Neural cell (in vitro differentiated cells): ENCODE data around the gene GMPR2. TPM values are rescaled to one million over a fixed set of nuclear protein-coding genes. Genes with fewer than 3 reads are reported as not detected.

ENCODE experiments used
- H2AFZ ChIP-seq: fragments of 200-600, 300-800 bp; sonication (generic), shearing (Covaris generic); 2 replicates; pipeline ENCODE4 v1.6.0; 2014; ENCODE audit warnings: low read depth, mild to moderate bottlenecking, antibody characterized with exemption, low read length, moderate library complexity
- H3F3A ChIP-seq: fragments of 200-600 bp; shearing (Covaris generic); 2 replicates; pipeline ENCODE4 v1.6.1; 2016; ENCODE audit warnings: mild to moderate bottlenecking, moderate library complexity, mixed read lengths, antibody characterized with exemption, low read length; ENCODE audit not compliant: insufficient read depth, poor library complexity, severe bottlenecking
- H3K27ac ChIP-seq: fragments of 200-600, 300-800 bp; sonication (generic), shearing (Covaris generic); 2 replicates; pipeline ENCODE4 v1.5.1; 2014; ENCODE audit warnings: mild to moderate bottlenecking, low read length, moderate library complexity
- H3K27me3 ChIP-seq: fragments of 300-800, 200-600 bp; sonication (generic), shearing (Covaris generic); 2 replicates; pipeline ENCODE4 v1.6.0; 2014; ENCODE audit warnings: mild to moderate bottlenecking, low read depth, low read length, moderate library complexity; ENCODE audit not compliant: insufficient read depth
- H3K36me3 ChIP-seq: fragments of 300-800, 200-600 bp; sonication (generic), shearing (Covaris generic); 2 replicates; pipeline ENCODE4 v1.5.1; 2014; ENCODE audit warnings: mild to moderate bottlenecking, antibody characterized with exemption, low read length, moderate library complexity; ENCODE audit not compliant: insufficient read depth
- H3K4me2 ChIP-seq: fragments of 300-800, 200-600 bp; sonication (generic), shearing (Covaris generic); 2 replicates; pipeline ENCODE4 v1.6.0; 2014; ENCODE audit warnings: mild to moderate bottlenecking, low read length
- H3K4me3 ChIP-seq: fragments of 300-800, 200-600 bp; sonication (generic), shearing (Covaris generic); 2 replicates; pipeline ENCODE4 v1.5.1; 2014; ENCODE audit warnings: mild to moderate bottlenecking, low read length, moderate library complexity
- H3K79me2 ChIP-seq: fragments of 200-600 bp; shearing (Covaris generic); replicated peaks from 2 replicates; pipeline ENCODE4 v1.6.0; 2014; ENCODE audit warnings: mild to moderate bottlenecking, low read length, moderate library complexity; ENCODE audit not compliant: insufficient read depth
- H3K9ac ChIP-seq: fragments of 300-800, 200-600 bp; sonication (generic), shearing (Covaris generic); 2 replicates; pipeline ENCODE4 v1.6.1; 2016; ENCODE audit warnings: mild to moderate bottlenecking, low read length, mixed read lengths
- H3K9me2 ChIP-seq: fragments of 200-600 bp; shearing (Covaris generic); 2 replicates; pipeline ENCODE4 v1.6.1; 2016; ENCODE audit warnings: mild to moderate bottlenecking, low read length, mixed read lengths; ENCODE audit not compliant: insufficient read depth
- H3K9me3 ChIP-seq: fragments of 200-600, 300-800 bp; sonication (generic), shearing (Covaris generic); 2 replicates; pipeline ENCODE4 v1.6.1; 2016; ENCODE audit warnings: mild to moderate bottlenecking, mixed run types, low read length, moderate library complexity, mixed read lengths
- H4K20me1 ChIP-seq: fragments of 200-600 bp; shearing (Covaris generic); 2 replicates; pipeline ENCODE4 v1.6.1; 2016; ENCODE audit warnings: mild to moderate bottlenecking, mixed run types; ENCODE audit not compliant: insufficient read depth
- EP300 ChIP-seq: fragments of 450-650 bp; conservative IDR thresholded peaks from 2 replicates; pipeline ENCODE4 v1.6.1; 2014; ENCODE audit warnings: antibody characterized with exemption, mild to moderate bottlenecking, moderate library complexity; ENCODE audit not compliant: poor library complexity, severe bottlenecking
- EZH2 ChIP-seq: fragments of 200-600, 300-800 bp; shearing (Covaris generic), sonication (generic); IDR thresholded peaks from 2 replicates; pipeline ENCODE4 v1.6.1; 2014; ENCODE audit warnings: antibody characterized with exemption, low read length, borderline replicate concordance, mild to moderate bottlenecking; ENCODE audit not compliant: insufficient read depth, poor library complexity, severe bottlenecking
- MXI1 ChIP-seq: fragments of 450-650 bp; conservative IDR thresholded peaks from 2 replicates; pipeline ENCODE4 v1.6.1; 2014; ENCODE audit warnings: antibody characterized with exemption, mild to moderate bottlenecking; ENCODE audit not compliant: poor library complexity, severe bottlenecking
- POLR2AphosphoS5 ChIP-seq: IDR thresholded peaks from 2 replicates; pipeline ENCODE4 v1.6.1; 2012
- RAD21 ChIP-seq: fragments of 450-650 bp; conservative IDR thresholded peaks from 2 replicates; pipeline ENCODE4 v1.6.1; 2014; ENCODE audit warnings: antibody characterized with exemption, mild to moderate bottlenecking, moderate library complexity
- SMC3 ChIP-seq: fragments of 450-650 bp; conservative IDR thresholded peaks from 2 replicates; pipeline ENCODE4 v1.6.1; 2014; ENCODE audit warnings: antibody characterized with exemption, mild to moderate bottlenecking, moderate library complexity; ENCODE audit not compliant: poor library complexity
- TAF1 ChIP-seq: IDR thresholded peaks from 2 replicates; pipeline ENCODE4 v1.6.1; 2012; ENCODE audit warnings: low read depth
- polyA plus RNA-seq: library from polyadenylated mRNA; depleted of rRNA; stranded (reverse); fragments of >200 nt; gene quantifications from 2 replicates; pipeline ENCODE4 v1.2.3, GENCODE V29; 2014
- TF ChIP-seq, protein P1 (sequence below): IDR thresholded peaks from 2 replicates; pipeline ENCODE4 v1.6.1; 2012; ENCODE audit warnings: borderline replicate concordance
- TF ChIP-seq, protein P2 (sequence below): fragments of 450-650 bp; IDR thresholded peaks from 2 replicates; pipeline ENCODE4 v1.5.1; 2014; ENCODE audit warnings: antibody characterized with exemption, mild to moderate bottlenecking, moderate library complexity; ENCODE audit not compliant: poor library complexity, severe bottlenecking

The GMPR2 gene
- polyA plus RNA-seq, 1 donor from 2014 or later: 132 TPM

- Histone ChIP-seq H3K4me2 (peak overlapping the region; percentile 84), H3K27me3 (no peaks in the 10 kb centered on the region), H3K9me2 (no peaks in the 10 kb centered on the region), H3F3A (no peaks in the 10 kb centered on the region), H3K4me3 (peak overlapping the region; percentile 92), H3K9ac (no peak overlapping the region), H3K9me3 (no peaks in the 10 kb centered on the region), H2AFZ (no peak overlapping the region), H3K27ac (no peak overlapping the region), H3K36me3 (no peaks in the 10 kb centered on the region), H3K79me2 (peaks cover 3% of the 10 kb centered on the region), H4K20me1 (peaks cover 4% of the 10 kb centered on the region)
- no peak for TF ChIP-seq SMC3
- no peak for TF ChIP-seq EP300
- no peak for TF ChIP-seq EZH2
- TF ChIP-seq MXI1: no peak
- no peak for TF ChIP-seq RAD21
- no peak for TF ChIP-seq POLR2AphosphoS5
- TF ChIP-seq, protein P1, sequence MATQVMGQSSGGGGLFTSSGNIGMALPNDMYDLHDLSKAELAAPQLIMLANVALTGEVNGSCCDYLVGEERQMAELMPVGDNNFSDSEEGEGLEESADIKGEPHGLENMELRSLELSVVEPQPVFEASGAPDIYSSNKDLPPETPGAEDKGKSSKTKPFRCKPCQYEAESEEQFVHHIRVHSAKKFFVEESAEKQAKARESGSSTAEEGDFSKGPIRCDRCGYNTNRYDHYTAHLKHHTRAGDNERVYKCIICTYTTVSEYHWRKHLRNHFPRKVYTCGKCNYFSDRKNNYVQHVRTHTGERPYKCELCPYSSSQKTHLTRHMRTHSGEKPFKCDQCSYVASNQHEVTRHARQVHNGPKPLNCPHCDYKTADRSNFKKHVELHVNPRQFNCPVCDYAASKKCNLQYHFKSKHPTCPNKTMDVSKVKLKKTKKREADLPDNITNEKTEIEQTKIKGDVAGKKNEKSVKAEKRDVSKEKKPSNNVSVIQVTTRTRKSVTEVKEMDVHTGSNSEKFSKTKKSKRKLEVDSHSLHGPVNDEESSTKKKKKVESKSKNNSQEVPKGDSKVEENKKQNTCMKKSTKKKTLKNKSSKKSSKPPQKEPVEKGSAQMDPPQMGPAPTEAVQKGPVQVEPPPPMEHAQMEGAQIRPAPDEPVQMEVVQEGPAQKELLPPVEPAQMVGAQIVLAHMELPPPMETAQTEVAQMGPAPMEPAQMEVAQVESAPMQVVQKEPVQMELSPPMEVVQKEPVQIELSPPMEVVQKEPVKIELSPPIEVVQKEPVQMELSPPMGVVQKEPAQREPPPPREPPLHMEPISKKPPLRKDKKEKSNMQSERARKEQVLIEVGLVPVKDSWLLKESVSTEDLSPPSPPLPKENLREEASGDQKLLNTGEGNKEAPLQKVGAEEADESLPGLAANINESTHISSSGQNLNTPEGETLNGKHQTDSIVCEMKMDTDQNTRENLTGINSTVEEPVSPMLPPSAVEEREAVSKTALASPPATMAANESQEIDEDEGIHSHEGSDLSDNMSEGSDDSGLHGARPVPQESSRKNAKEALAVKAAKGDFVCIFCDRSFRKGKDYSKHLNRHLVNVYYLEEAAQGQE: no peak
- TF ChIP-seq, protein P2, sequence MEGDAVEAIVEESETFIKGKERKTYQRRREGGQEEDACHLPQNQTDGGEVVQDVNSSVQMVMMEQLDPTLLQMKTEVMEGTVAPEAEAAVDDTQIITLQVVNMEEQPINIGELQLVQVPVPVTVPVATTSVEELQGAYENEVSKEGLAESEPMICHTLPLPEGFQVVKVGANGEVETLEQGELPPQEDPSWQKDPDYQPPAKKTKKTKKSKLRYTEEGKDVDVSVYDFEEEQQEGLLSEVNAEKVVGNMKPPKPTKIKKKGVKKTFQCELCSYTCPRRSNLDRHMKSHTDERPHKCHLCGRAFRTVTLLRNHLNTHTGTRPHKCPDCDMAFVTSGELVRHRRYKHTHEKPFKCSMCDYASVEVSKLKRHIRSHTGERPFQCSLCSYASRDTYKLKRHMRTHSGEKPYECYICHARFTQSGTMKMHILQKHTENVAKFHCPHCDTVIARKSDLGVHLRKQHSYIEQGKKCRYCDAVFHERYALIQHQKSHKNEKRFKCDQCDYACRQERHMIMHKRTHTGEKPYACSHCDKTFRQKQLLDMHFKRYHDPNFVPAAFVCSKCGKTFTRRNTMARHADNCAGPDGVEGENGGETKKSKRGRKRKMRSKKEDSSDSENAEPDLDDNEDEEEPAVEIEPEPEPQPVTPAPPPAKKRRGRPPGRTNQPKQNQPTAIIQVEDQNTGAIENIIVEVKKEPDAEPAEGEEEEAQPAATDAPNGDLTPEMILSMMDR: no peak
- TF ChIP-seq TAF1: no peak
Measured at GRCh38 chr14:24187539-24187915, 45.2 kb upstream of the GMPR2 start.

DNA sequence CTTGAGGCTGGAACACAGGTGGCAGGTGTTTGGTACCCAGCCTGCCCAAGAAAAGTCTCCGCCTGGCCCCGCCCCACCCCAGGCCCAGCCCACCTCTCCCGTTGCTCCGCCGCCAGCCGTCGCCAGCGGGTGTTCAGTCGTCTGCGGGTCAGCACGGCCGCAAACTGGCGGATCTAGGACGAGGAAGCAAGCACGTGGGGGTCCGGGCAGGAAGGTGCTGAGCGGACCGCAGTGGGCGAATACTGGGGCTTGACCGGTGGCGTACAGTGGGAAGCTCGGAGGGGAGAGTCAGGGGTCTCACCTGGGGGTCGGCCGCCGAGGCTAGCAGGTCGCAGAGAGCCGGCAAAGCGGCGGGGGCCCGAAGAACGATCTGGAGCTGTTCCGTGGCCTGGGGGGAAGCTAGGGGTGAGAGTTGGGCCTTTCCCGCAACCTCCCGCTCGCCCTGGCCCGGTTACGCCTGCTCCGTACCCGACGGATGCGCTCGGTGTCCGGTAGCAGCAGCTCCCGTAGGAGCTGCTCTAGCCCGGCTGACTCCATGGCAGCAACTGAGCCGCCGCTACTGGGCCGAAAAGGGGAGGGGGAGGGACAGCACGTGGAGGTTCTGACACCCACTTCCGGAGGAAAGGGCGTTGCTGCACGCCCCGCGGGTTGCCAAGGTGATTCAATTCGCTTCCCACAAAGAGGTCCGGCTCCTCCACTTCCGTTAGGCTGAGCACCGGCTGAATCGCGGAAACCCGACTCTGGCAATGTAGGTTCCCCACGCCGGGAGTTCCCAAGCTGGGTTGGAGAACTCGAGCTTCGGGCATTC lies 44.3 kb upstream of the GMPR2 start, which contains the start of gene IPO4:
TSS of gene IPO4 (minus strand) at position 566 of the 808 bp plus-strand sequence. CDS start at position 537, 29 bp downstream.
- no peaks in the 10 kb centered on the region for H3K27me3 ChIP-seq
- H3K27ac ChIP-seq: peak within 1 kb of the TSS; percentile 24
- H2AFZ ChIP-seq: no peak within 1 kb of the TSS
- H4K20me1 ChIP-seq: peaks cover 4% of the 10 kb centered on the region
- H3K4me2 ChIP-seq: peak within 1 kb of the TSS; percentile 84
- no peaks in the 10 kb centered on the region for H3K9me3 ChIP-seq
- peak within 1 kb of the TSS; percentile 92 for H3K4me3 ChIP-seq
- no peaks in the 10 kb centered on the region for H3K36me3 ChIP-seq
- peak within 1 kb of the TSS; percentile 65 for H3K9ac ChIP-seq
- peaks cover 3% of the 10 kb centered on the region for H3K79me2 ChIP-seq
- no peaks in the 10 kb centered on the region for H3K9me2 ChIP-seq
- TF ChIP-seq SMC3 (peak; percentile 57), POLR2AphosphoS5 (peak; percentile 36), EP300 (peak; percentile 60), RAD21 (peak; percentile 40), TAF1 (peak; percentile 41), MXI1 (peak; percentile 99), EZH2 (no peak)
- TF ChIP-seq, protein P2: no peak
- TF ChIP-seq, protein P1: no peak
- H3F3A ChIP-seq: no peaks in the 10 kb centered on the region
